Measurements from ENCODE around the gene PIK3R5. TPM values are rescaled to one million over a fixed set of nuclear protein-coding genes. Genes with fewer than 3 reads are reported as not detected.

Gene PIK3R5
- total RNA-seq, 1 experiment from 2014 or later: 5.9 TPM

GRCh38 chr17:8872705-8873435 lies 92.6 kb downstream of the PIK3R5 start:
- peaks cover 35% of the 10 kb centered on the region for H3K4me1 Mint-ChIP-seq
- POLR2A ChIA-PET: no interaction called here
- ATAC-seq (no peak), DNase-seq (ENCODE audit: low spot score) (no peak)
- no peaks in the 10 kb centered on the region for H3K27me3 Mint-ChIP-seq (ENCODE audit: low read depth)
- H3K36me3 Mint-ChIP-seq: no peaks in the 10 kb centered on the region
- CTCF ChIA-PET: interaction anchor here (1.2 kb wide), 1 partner anchor 16 kb away, joined by 3 read pairs; no protein-coding TSS in a partner anchor
- no peak overlapping the region for H3K27ac Mint-ChIP-seq
- no peak for TF ChIP-seq ZNF671 (CRISPR knock-in tag; IDR thresholded peaks at IDR 0.05)
- no peak for TF ChIP-seq MAX (CRISPR knock-in tag; IDR thresholded peaks at IDR 0.05)
- TF ChIP-seq CREM (CRISPR knock-in tag; IDR thresholded peaks at IDR 0.05): no peak
- TF ChIP-seq, protein P1, sequence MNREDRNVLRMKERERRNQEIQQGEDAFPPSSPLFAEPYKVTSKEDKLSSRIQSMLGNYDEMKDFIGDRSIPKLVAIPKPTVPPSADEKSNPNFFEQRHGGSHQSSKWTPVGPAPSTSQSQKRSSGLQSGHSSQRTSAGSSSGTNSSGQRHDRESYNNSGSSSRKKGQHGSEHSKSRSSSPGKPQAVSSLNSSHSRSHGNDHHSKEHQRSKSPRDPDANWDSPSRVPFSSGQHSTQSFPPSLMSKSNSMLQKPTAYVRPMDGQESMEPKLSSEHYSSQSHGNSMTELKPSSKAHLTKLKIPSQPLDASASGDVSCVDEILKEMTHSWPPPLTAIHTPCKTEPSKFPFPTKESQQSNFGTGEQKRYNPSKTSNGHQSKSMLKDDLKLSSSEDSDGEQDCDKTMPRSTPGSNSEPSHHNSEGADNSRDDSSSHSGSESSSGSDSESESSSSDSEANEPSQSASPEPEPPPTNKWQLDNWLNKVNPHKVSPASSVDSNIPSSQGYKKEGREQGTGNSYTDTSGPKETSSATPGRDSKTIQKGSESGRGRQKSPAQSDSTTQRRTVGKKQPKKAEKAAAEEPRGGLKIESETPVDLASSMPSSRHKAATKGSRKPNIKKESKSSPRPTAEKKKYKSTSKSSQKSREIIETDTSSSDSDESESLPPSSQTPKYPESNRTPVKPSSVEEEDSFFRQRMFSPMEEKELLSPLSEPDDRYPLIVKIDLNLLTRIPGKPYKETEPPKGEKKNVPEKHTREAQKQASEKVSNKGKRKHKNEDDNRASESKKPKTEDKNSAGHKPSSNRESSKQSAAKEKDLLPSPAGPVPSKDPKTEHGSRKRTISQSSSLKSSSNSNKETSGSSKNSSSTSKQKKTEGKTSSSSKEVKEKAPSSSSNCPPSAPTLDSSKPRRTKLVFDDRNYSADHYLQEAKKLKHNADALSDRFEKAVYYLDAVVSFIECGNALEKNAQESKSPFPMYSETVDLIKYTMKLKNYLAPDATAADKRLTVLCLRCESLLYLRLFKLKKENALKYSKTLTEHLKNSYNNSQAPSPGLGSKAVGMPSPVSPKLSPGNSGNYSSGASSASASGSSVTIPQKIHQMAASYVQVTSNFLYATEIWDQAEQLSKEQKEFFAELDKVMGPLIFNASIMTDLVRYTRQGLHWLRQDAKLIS (CRISPR knock-in tag; IDR thresholded peaks at IDR 0.05; ENCODE audit: borderline replicate concordance): no peak
- no peak for TF ChIP-seq ZNF396 (CRISPR knock-in tag; IDR thresholded peaks at IDR 0.05; ENCODE audit: borderline replicate concordance)
- TF ChIP-seq ATF1 (CRISPR knock-in tag; IDR thresholded peaks at IDR 0.05): no peak
- TF ChIP-seq ZNF138 (CRISPR knock-in tag; conservative IDR thresholded peaks at IDR 0.05): no peak
- TF ChIP-seq ARID4B (CRISPR knock-in tag; IDR thresholded peaks at IDR 0.05; ENCODE audit: borderline replicate concordance): no peak
- no peak for TF ChIP-seq ATF6 (CRISPR knock-in tag; IDR thresholded peaks at IDR 0.05)
- TF ChIP-seq, protein P2, sequence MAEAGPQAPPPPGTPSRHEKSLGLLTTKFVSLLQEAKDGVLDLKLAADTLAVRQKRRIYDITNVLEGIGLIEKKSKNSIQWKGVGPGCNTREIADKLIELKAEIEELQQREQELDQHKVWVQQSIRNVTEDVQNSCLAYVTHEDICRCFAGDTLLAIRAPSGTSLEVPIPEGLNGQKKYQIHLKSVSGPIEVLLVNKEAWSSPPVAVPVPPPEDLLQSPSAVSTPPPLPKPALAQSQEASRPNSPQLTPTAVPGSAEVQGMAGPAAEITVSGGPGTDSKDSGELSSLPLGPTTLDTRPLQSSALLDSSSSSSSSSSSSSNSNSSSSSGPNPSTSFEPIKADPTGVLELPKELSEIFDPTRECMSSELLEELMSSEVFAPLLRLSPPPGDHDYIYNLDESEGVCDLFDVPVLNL (CRISPR knock-in tag; IDR thresholded peaks at IDR 0.05; ENCODE audit: borderline replicate concordance, low read depth): no peak
- TF ChIP-seq ZNF121 (CRISPR knock-in tag; IDR thresholded peaks at IDR 0.05): no peak
- no peak for TF ChIP-seq ERG (CRISPR knock-in tag; IDR thresholded peaks at IDR 0.05)
- TF ChIP-seq SOX15 (CRISPR knock-in tag; IDR thresholded peaks at IDR 0.05): no peak
- TF ChIP-seq ZNF423 (CRISPR knock-in tag; IDR thresholded peaks at IDR 0.05): no peak
- TF ChIP-seq ZBTB21 (CRISPR knock-in tag; IDR thresholded peaks at IDR 0.05; ENCODE audit: borderline replicate concordance): no peak
- TF ChIP-seq, protein P3, sequence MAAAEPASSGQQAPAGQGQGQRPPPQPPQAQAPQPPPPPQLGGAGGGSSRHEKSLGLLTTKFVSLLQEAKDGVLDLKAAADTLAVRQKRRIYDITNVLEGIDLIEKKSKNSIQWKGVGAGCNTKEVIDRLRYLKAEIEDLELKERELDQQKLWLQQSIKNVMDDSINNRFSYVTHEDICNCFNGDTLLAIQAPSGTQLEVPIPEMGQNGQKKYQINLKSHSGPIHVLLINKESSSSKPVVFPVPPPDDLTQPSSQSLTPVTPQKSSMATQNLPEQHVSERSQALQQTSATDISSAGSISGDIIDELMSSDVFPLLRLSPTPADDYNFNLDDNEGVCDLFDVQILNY (CRISPR knock-in tag; IDR thresholded peaks at IDR 0.05): no peak
- TF ChIP-seq ESRRA (CRISPR knock-in tag; IDR thresholded peaks at IDR 0.05; ENCODE audit: borderline replicate concordance): no peak
- no peaks in the 10 kb centered on the region for H3K9me3 Mint-ChIP-seq
- no peak overlapping the region for H3K4me3 Mint-ChIP-seq

Measured in WTC11 (cell line).